Left kidney (tissue), 2 donors: ENCODE data around the gene MGLL. TPM values are rescaled to one million over a fixed set of nuclear protein-coding genes. Genes with fewer than 3 reads are reported as not detected.
"Not testable (repeated sequence)": the region's sequence is repeated elsewhere in the genome, so short reads cannot be mapped to it uniquely, and the experiment has no call there.

Source experiments
- DNase-seq: peaks from one replicate; pipeline ENCODE4 v3.0.0-alpha.2; 2013
- polyA plus RNA-seq: library from polyadenylated mRNA; unstranded; fragments of 120-200 nt; gene quantifications from one replicate; pipeline ENCODE4 v1.2.1, GENCODE V29; 2013; ENCODE audit not compliant: insufficient read length

MGLL gene
- polyA plus RNA-seq, 1 donor = 22.6 TPM

DNA sequence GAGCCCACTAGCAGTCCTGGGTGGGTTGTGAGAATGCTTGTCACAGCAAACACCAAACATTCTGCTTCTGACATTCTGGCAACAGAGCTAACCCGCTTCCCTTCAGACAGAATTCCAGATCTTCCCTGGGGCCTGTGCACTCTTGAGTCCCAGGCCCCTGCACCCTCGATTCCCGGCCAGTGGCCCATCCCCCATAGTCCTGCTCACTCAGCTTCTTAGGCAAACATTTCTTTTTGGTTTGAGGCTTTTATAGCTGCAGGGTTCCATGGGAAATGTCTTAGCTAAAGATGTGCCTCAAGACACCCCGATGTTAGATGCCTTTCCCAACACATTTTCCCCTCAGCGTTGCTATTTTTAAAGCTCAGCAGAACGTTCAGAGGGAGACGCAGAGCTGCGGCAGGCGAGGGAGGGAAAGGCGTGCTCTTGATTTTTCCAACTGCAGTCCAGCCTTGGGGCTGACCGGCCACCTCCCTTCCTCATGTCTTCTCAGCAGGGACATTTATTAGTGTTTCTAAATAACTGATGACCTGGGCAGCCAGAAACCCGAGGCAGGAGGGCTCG is 114.4 kb downstream of the MGLL start:
- no peak for DNase-seq

DNA sequence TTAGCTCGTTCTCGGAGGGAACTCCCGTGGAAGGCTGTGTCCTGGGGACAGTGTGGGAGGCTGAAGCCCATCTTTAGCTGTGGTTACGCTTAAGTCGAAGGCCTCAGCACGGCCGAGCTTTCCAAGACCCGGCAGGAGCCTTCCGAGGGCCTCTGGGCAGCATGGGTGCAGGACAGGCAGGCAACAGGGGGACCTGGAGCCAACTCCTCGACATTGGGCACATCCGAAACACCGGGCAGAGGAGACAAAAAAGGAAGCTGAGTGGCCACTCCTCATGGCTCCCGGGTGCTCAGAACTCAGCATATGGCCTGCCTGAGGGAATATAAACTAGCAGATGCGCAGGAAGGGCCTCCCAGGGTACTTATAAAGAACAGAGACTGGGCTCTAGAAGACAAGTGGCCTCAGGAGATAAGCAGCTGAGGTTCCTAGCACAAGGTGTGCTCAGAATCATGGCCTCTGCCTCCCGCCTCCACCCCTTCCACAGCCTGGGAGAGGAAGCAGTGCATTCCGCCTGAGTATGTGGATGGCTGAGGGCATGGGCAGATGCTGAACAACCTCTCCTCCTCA is 115.4 kb downstream of the MGLL start:
- no peak for DNase-seq

DNA sequence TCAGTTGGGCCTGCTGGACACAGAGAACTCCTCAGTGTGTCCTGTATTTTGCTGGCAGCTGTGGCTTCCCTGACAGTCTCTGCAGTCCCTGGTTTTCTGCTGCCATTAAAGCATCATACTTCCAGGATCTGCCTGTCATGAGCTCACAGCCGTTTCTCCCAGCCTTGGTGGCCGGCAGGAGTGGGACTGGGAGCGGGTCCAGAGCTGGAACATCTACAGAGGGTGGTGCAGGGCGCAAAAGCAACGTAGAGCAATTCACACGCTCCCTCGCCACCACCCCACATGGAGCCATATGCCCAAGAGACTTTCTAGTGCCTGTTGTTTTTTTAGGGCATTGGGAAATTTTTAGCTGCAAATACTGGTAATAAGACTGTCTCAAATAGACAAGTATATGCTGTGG is 116.0 kb downstream of the MGLL start:
- no peak for DNase-seq

DNA sequence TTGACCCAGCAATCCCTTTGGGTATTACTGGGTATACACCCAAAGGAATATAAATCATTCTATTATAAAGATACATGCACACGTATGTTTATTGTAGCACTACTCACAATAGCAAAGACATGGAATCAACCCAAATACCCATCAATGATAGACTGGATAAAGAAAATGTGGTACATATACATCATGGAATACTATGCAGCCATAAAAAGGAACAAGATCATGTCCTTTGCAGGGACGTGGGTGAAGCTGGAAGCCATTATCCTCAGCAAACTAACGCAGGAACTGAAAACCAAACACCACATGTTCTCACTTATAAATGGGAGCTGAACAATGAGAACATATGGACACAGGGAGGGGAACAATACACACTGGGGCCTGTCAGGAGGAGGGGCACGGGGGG is 117.5 kb downstream of the MGLL start:
- not testable (repeated sequence) for DNase-seq

DNA sequence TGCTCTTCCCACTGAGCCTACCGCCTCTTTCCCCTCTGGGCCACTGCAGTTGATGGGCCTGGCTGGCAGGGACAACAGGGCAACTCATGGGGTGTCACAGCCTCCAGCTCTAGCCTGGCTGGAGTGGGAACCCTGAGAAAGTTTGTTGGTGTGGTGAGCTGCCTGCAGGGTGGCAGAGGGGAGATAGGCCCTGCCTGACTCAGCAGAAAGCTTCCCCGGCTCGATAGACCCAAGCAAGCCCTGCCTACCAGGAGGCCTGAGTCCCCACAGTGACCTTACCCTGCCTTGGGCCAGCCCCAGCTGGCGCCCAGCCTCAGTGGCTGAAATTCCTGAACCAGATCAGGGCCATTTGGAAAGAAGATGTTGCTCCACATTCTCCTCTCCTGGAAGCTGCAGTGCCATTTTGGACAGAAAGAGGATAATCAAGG is 120.2 kb downstream of the MGLL start:
- DNase-seq = no peak

DNA sequence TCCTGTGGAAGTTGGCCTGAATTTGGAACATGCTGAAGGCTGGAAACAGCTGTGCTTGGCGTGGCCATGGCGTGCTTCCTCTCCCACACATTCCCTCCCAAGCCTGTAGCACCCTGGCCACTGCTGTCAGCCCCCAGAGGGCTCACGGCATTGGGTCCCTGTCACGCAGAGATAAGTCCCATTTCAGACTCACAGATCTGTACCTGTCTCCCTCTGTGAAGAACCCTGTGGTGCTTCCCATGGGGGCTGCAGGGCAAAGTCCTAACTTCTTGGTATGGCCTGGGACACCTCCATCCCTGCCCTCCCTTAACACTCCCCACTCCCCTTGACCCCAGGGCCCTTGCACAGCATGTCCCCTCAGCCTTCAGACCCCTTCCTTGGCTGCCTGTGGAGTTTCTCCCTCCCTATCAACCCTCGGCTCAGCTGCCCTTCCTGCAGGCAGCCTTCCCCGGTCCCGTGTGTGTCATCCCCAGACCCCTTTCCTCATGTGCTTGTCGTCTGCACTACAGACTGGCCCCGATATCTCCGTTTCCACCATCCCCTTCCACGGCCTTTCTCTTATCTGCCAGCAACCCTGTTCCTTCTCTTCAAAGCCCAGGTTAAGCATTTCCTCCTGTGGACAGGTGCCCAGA is 120.9 kb downstream of the MGLL start:
- DNase-seq = no peak

DNA sequence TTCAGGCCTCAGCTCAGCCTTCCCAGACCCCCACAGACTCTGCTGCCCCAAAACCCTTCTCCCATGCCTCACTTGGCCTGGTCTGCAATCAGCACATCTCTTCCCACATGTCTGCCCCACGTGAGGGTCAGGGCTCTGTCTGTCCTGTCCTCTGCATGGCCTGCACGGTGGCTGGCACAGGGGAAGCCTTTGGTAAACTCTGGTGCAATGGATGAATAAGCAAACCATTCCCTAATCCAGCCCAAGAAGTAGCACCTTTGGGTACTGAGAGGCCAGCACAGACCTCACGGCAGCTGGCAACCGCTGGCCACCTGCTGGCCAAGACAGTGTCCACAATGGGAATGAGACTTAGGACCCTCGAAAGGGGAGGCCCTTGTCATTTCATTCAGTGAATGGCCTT is 121.9 kb downstream of the MGLL start:
- DNase-seq = no peak

DNA sequence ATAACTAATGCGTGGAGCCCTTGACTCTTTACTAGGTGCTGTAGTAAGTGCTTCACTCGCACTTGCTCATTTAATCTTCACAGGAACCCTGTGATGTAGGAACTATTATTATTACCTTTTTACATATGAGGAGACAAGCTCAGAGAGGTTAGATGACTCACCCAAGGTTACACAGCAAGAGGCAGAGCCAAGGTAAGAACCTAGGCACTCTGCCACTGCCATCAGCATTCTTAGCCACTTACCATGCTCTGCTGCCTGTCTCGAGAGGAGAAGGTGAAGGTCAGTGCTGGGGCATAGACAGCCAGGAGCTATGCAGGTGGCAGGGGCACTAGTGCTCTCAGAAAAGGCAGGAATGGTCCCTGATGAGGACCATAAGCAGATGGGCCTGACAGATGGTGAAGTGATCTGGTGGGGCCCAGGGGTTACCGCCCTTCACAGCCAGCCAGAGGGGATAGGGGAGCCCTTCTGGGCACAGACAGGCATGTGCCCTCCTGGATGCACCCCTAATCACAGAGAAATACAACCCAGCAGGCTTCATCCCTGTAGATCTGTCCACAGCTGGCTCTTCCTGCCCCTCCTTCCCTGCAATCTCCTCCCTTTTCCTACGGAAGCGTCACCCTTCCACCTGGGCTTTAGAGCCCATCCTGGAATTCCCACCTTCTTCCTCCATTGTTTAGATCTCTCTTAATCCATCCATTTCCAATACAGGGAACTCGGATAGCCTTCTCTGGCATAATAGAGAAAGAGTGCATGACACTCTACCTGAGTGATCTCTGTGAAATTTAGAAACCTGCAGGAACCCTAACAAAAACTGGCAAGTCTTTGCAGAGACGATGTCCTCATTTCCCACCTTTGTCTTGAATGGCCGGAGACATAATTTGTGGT is 122.7 kb downstream of the MGLL start:
- no peak for DNase-seq

DNA sequence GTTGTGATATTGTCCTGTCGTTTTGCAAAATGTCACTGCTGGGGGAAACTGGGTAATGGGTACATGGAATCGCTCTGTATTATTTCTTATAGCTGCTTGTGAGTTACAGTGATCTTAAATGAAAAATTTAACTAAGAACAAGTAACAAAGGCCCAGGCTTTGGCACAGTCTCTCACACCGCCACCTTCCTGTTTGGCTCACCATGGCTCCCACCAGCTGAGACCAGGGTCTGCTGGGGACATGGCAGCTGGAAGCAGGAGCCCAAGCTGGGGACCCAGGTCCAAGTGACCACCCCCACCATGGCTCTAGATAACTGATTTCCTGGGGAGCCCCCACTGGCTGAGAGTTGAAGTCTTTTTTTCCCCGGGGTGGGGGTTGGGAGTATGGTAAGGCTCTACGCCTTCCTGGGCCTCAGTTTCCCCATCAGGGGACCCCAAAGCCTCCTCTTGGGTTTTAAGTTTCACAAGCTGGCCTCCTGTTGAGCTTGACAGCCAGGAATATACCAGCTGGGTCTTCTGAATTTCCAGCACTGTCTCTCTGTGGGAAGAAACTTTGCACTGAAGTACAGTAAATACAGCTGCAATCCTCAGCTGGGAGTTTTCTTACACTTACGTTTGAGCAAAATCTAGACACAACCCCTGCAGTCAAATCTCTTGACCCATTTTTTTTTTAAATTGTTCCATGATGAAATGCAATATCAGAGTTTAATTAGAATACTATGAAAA is 123.5 kb downstream of the MGLL start:
- no peak for DNase-seq

DNA sequence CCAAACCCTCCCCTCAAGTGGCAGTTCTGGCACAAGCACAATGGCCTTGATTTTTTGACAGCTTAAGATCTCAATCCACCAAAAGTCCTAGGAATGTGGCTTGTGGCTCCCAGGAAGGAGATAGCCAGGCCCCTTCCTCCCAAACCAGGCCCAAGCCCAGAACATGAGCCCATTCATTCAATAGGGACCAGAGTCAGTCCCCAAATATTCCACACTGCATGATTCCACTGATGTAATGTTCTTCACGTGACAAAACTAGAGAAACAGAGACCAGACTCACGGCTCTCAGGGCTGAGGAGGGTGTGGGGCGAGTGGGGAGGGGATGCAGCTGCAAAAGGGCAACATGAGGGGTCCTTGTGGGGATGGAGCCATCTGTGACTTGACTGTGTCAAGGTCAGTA is 124.0 kb downstream of the MGLL start:
- DNase-seq = no peak

DNA sequence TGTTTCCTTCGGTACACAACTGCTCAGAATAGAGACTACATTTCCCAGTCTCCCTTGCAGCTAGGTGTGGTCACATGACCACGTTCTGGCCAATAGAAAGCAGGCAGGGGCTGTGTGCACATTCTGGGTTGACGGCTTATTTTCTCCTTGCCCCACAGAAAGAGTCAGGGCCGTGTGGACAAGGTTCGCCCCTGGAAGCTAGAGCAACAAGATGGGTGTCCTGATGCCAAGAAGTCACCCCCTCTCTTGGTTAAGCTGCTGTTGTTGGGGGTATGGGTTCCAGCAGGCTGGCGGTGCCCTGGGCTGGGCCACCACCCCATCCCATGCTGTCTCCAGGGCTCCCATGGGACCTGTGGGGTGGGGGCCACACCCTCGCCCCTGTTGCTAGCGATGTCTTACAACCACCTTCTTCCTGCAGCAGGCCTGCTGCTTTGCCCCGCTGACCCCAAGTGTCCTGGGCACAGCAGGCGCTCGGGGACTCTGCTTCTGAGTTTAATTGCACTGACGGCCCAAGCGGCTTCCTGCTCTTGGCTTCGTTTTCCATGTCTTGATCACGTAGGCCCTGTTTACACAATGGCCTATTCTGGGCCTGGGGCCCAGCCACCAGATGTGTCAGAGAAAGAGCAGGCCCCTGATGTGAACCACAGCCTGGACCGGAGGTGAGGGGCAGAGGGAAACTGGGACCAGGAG is 124.6 kb downstream of the MGLL start:
- DNase-seq = no peak

DNA sequence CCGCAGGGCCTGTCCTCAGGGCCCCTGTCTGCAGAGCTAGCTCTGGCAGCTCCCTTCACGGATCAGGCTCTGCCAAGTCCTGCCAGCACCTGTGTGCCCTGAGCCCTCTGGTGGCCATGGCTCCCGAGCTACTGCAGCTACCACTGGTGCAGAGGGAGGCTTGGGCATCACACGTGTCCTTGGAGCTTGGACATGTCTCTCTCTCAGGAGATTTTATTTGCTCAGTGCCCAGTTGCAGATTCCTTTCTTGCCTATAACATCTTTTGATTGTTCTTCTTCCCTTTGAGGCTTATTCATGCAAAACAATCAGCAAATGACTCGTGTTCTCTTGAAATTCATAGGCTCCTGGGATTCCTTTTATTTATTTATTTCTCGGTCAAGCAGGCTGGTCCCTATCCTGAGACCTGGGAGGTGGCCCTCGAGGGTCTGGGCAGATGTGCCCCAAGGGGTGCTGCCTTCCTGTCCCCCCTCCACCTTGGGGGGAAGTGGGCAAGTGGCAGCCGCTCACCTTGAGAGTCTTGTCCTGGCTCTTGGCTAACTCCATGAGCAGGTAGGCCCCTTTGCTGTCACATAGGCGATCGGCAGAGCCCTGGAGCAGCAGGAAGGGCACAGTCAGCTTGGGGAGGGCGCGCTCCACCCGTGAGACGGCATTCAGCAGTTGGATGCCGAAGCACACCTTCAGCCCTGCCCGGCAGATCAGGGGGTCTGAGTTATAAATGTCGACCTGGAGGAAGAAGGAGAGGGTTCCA is 127.7 kb downstream of the MGLL start:
- no peak for DNase-seq

DNA sequence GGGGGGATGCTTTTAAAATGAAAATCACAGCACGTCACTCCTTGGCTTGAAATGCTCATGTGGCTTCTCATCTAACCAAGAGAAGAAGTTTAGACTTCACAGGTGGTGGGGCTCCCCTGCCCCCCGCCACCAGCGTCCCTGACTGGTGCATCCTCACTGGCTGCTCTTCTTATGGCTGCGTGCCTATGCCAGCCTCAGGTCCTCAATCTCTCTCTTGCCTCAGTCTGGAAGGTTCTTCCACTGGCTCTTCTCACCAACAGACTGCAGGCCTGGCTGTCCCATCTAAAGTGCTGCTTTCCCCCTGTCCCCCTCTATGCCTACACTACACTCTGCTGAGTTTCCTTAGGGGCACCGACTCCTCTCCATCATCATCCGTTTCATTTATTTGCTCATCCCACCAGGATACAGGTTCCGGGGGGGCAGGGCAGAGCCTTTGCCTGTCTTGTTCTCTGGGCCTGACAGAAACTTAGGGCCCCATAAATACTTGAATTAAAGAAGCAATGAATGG is 128.9 kb downstream of the MGLL start:
- DNase-seq = no peak

DNA sequence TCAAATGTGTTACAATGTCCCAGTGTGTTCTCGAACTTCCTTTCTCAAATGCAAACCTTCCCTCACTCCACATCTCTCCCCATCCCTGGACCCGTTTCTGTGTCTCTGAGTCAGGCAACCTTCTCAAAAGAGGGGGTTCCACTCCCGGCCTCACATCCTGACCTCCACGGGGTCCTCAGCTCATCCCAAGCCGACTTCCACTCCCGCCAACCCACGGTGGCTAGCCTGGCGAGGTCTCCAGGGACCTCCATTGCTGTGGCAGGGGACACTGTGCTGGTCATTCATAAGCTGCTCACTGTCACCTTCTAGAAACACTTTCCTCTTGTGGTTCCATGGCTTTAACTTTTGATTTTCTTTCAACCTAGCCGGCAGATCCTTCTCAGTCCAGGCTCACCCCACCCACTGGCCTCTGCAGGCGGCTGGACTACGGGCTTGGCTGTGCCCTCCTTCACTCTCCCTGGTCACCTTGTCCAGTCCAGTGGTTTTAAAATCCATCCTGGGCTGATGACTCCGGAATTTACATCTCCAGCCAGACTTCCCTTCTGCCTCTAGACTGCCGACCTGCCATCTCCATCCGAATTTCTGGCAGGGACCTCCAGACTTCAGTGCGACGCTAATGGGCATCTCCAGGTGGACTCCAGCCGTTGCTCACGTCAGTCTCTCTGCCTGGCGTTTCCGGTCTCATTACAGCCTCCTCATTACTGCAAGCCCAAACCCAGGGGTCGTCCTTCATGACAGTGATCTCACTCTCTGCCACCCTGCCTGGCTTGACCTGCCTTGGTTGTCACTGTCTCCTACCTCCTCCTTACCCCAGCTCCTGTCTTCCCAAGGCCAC is 129.6 kb downstream of the MGLL start:
- no peak for DNase-seq

DNA sequence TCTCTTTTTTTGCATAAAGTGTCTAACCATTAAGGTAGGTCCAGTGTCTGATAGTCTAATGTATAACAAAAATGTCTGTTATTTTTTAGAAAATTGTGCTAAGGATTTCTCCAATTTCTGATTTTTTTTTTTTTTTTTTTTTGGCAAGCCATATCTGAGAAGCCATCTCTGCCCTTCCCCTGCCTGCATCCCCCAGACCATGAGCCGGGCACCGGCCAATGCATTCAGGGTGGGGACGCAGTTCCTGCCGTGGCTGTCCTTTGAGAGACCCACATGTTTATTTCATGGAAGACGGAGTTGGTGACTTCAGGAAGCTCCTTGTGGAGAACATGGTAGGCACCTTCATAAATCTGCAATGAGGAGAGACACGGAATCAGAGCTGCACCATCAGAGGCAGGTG is 130.3 kb downstream of the MGLL start:
- no peak for DNase-seq

DNA sequence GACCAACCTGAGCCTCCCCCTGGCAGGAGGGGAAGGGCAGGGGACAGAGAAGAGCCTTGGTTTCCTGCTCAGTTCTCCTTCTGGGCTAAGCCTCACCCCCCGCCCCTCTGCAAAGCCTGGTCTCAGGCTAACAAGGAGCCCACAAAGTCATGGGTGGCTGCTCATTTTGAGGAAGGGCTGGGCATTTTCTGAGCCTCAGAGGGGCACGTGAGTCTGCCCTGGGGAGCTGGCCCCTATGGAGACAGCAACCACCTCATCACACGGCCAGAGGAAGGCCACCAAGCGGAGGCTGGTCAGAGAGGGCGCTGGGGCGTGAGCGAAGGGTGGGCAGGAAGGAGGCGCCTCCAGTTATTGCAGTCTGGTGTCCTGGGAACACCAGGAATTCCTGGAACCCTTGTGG is 130.8 kb downstream of the MGLL start:
- DNase-seq = no peak

DNA sequence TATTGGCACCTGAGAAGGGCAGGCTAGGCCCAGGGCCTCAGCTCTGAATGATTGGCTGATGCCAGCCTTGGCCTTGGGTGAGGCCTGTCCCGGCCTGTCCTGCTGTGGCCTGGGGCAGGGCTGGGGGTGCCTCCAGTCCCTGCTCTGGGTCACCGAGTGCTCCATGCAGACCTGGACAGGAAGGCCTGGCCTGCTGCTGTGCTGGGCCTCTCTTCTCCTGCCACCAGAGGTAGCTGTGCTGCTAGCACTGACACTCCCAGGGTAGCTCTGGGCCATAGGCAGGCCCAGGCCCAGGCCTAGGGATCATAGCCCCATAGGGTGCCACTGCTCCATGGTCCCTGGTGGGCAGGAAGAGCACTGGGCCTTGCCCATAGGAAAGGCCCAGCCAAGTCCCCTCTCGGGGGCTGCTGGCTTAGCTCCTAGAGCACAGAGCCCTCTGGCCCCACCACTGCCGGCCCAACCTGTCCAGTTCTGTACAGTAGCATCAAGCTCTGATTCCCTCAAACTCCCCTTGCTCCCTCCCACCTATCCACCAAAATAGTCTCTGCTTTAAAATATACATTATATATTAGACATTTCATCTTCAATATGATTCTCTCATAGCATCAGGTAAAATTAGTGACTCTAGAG is 131.4 kb downstream of the MGLL start:
- DNase-seq = no peak

DNA sequence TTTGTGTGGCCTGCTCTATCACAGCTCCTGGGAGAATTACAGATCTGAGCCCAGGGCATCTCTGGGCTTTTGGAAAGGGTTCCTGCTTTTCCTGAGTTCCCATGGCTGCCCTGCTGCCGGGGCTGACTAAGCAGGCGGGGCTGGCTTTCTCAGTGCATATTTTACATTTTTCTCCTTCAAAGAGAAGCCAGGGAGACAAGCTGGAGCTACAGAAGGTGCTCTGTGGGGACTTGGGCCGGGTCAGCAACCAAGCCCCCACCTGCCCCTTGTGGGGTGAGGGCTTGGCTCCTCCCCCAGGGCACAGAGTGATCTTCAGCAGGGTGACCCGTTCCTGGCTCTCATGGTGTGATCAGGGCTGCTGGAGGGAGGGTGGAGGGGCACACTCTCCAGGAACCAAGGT is 132.2 kb downstream of the MGLL start:
- DNase-seq = no peak

DNA sequence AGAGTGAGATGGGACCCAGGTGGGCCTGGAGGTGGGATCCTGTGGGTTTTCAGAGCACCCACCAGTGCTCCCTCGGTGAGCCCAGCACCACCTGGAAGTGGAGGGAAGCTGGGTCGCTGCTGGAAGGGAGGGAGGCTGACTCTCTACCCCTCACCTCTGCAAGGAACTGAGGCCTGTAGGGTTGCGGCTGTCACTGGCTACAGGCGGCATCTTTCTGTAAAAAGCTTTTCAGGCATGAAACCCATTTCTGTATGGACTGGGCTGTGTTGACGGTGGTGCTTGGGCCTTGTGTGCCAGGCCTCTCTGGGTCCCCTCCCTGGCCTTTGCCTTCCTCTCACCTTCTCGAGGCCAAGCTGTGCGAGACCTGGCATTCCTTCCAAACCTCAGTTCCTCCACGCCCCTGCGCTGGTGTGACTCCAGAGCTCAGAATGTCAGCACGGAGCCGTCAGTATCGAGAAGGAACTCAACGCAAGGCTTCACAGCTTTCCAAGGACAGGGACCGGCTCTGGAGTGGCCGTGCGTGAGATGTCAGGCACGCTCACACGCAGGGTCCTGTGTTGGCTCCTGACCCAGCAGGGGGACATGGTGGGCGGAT is 133.0 kb downstream of the MGLL start:
- no peak for DNase-seq
